Upper lobe of left lung (tissue), 6 donors: ENCODE data around the gene IAH1. TPM values are rescaled to one million over a fixed set of nuclear protein-coding genes. Genes with fewer than 3 reads are reported as not detected.

Experiments used
- ATAC-seq, 2 donors: fragments of 200-7000 bp; cut with Tn5 transposase; one replicate each; pipeline ENCODE4 v1.9.1; 2022; ENCODE audit warnings: mild to moderate bottlenecking in 2 of 2, moderate library complexity in 2 of 2; ENCODE audit not compliant: low FRiP score in 2 of 2
- DNase-seq, 2 donors: peaks; one replicate each; pipeline ENCODE4 v3.0.0-alpha.2; 2019 to 2020
- H3K27ac ChIP-seq, 4 donors: fragments of 200-600 bp; sonication (generic); one replicate each; pipeline ENCODE4 v1.5.1; 2016 to 2019
- H3K27me3 ChIP-seq, 4 donors: fragments of 200-600 bp; sonication (generic); one replicate each; pipeline ENCODE4 v1.5.1; 2017 to 2019
- H3K36me3 ChIP-seq, 4 donors: fragments of 200-600 bp; sonication (generic); one replicate each; pipeline ENCODE4 v1.5.1; 2016 to 2019
- H3K4me1 ChIP-seq, 4 donors: fragments of 200-600 bp; sonication (generic); one replicate each; pipeline ENCODE4 v1.5.1; 2018 to 2019
- H3K4me3 ChIP-seq, 4 donors: fragments of 200-600 bp; sonication (generic); one replicate each; pipeline ENCODE4 v1.5.1; 2017 to 2019; ENCODE audit warnings: mild to moderate bottlenecking in 2 of 4, moderate library complexity in 1 of 4
- H3K9me3 ChIP-seq, 4 donors: fragments of 200-600 bp; sonication (generic); one replicate each; pipeline ENCODE4 v1.5.1; 2018 to 2019
- CTCF ChIP-seq, 6 experiments: fragments of 450-650 bp in 4 of 6; fragments of 200-600 bp in 2 of 6; sonication (generic) in 2 of 6; IDR thresholded peaks; one replicate each; pipeline ENCODE4 v1.5.1; 2016 to 2019; ENCODE audit warnings: antibody characterized with exemption in 6 of 6
- EP300 ChIP-seq, 4 donors: sonication (generic); formaldehyde crosslinking; IDR thresholded peaks; one replicate each; pipeline ENCODE4 v1.5.1; 2017; ENCODE audit warnings: antibody characterized with exemption in 4 of 4, control low read depth in 2 of 4
- POLR2A ChIP-seq, 4 donors: fragments of 450-650 bp; IDR thresholded peaks; one replicate each; pipeline ENCODE4 v1.5.1; 2016 to 2017; ENCODE audit warnings: antibody characterized with exemption in 4 of 4, mild to moderate bottlenecking in 2 of 4
- POLR2AphosphoS5 ChIP-seq, 2 donors: sonication (generic); formaldehyde crosslinking; IDR thresholded peaks; one replicate each; pipeline ENCODE4 v1.5.1; 2017; ENCODE audit warnings: antibody characterized with exemption in 2 of 2
- WGBS, 2 donors: methylation state at CpG; one replicate each; pipeline ENCODE4 v1.1.5; 2017 to 2018; 5-methylcytosine and 5-hydroxymethylcytosine counted together
- total RNA-seq, 6 donors: library from RNA; depleted of rRNA in 4 of 6; stranded (reverse); fragments of >200 nt in 4 of 6; gene quantifications; one replicate each; pipeline versions ENCODE4 v1.1.0 to v1.2.1, GENCODE V29; 2016 to 2021
- donor health status: DM: no; HTN: no; CAD: no; lungs with moderate emphysema.
- donor health status: DM: no; HTN: yes; CAD: no; lungs with severe emphysema.

Gene IAH1
- total RNA-seq, 6 donors from 2014 or later: 16.1 to 46.1 (median 39.3) TPM

GRCh38 chr2:9462886-9463697 is 11.3 kb upstream of the IAH1 start:
- Histone ChIP-seq H3K36me3 (peaks cover 0 to 51% (median 10%) of the 10 kb centered on the region in 4 donors), H3K9me3 (no peaks in the 10 kb centered on the region), H3K4me3 (no peak overlapping the region), H3K27ac (no peak overlapping the region), H3K27me3 (no peaks in the 10 kb centered on the region), H3K4me1 (no peaks in the 10 kb centered on the region)
- DNase-seq (no peak), ATAC-seq (no peak)
- no peak for TF ChIP-seq POLR2AphosphoS5 (IDR thresholded peaks at IDR 0.05)
- TF ChIP-seq EP300 (IDR thresholded peaks at IDR 0.05): no peak
- TF ChIP-seq CTCF (IDR thresholded peaks at IDR 0.05): no peak
- no peak for TF ChIP-seq POLR2A (IDR thresholded peaks at IDR 0.05)
- WGBS, 2 donors: 78 to 91% methylated on average over 6 of the region's 6 CpGs

- peaks cover 0 to 49% (median 7%) of the 10 kb centered on the region in 4 donors for H3K36me3 ChIP-seq
- H3K27me3 ChIP-seq: no peaks in the 10 kb centered on the region
- H3K4me1 ChIP-seq: no peaks in the 10 kb centered on the region
- TF ChIP-seq CTCF (IDR thresholded peaks at IDR 0.05) (no peak), POLR2A (IDR thresholded peaks at IDR 0.05) (no peak), POLR2AphosphoS5 (IDR thresholded peaks at IDR 0.05) (no peak), EP300 (IDR thresholded peaks at IDR 0.05) (no peak)
- WGBS, 2 donors: 70 to 76% methylated on average over 7 of the region's 7 CpGs
- ATAC-seq: no peak
- no peak overlapping the region for H3K4me3 ChIP-seq
- no peak overlapping the region for H3K27ac ChIP-seq
- H3K9me3 ChIP-seq: no peaks in the 10 kb centered on the region
- no peak for DNase-seq
Observed at GRCh38 chr2:9463698-9464034, 10.7 kb upstream of the IAH1 start.

GRCh38 chr2:9465170-9465569 is 9.2 kb upstream of the IAH1 start:
- Histone ChIP-seq H3K36me3 (peaks cover 0 to 47% (median 7%) of the 10 kb centered on the region in 4 donors), H3K4me1 (no peaks in the 10 kb centered on the region), H3K4me3 (no peak overlapping the region), H3K27ac (no peak overlapping the region), H3K27me3 (no peaks in the 10 kb centered on the region), H3K9me3 (no peaks in the 10 kb centered on the region)
- no peak for ATAC-seq
- no peak for TF ChIP-seq EP300 (IDR thresholded peaks at IDR 0.05)
- DNase-seq: no peak
- whole genome bisulfite sequencing, 2 donors: 82 to 85% methylated on average over 7 of the region's 7 CpGs

GRCh38 chr2:9466147-9466683 is 8.1 kb upstream of the IAH1 start:
- Histone ChIP-seq H3K4me1 (no peaks in the 10 kb centered on the region), H3K27ac (no peak overlapping the region), H3K9me3 (no peaks in the 10 kb centered on the region), H3K36me3 (peaks cover 0 to 38% (median 6%) of the 10 kb centered on the region in 4 donors), H3K27me3 (no peaks in the 10 kb centered on the region), H3K4me3 (no peak overlapping the region)
- ATAC-seq (no peak), DNase-seq (peak in 1 of 2 donors; percentile 52)
- 96 to 97% methylated on average over 44 to 46 of the region's 46 CpGs for WGBS, 2 donors
- TF ChIP-seq POLR2A (IDR thresholded peaks at IDR 0.05) (no peak), POLR2AphosphoS5 (IDR thresholded peaks at IDR 0.05) (no peak), CTCF (IDR thresholded peaks at IDR 0.05) (no peak), EP300 (IDR thresholded peaks at IDR 0.05) (no peak)

- Histone ChIP-seq H3K36me3 (peaks cover 0 to 35% (median 5%) of the 10 kb centered on the region in 4 donors), H3K27ac (no peak overlapping the region), H3K9me3 (no peaks in the 10 kb centered on the region), H3K4me3 (no peak overlapping the region), H3K4me1 (no peaks in the 10 kb centered on the region), H3K27me3 (no peaks in the 10 kb centered on the region)
- TF ChIP-seq EP300 (IDR thresholded peaks at IDR 0.05): no peak
- no peak for TF ChIP-seq CTCF (IDR thresholded peaks at IDR 0.05)
- WGBS, 2 donors: 69 to 75% methylated on average over 6 to 10 of the region's 10 CpGs
- ATAC-seq: peak; percentile 58 to 82
- DNase-seq: peak; percentile 50 to 87
Observed at GRCh38 chr2:9467687-9468086, 6.7 kb upstream of the IAH1 start.
